Upper lobe of left lung (tissue), 4 donors: ENCODE results near the gene SPINDOC.

Experiments used
- CTCF ChIP-seq, 6 experiments: fragments of 450-650 bp in 4 of 6; fragments of 200-600 bp in 2 of 6; sonication (generic) in 2 of 6; IDR thresholded peaks; one replicate each; pipeline ENCODE4 v1.5.1; 2016 to 2019; ENCODE audit warnings: antibody characterized with exemption in 6 of 6
- POLR2AphosphoS5 ChIP-seq, 2 donors: sonication (generic); formaldehyde crosslinking; IDR thresholded peaks; one replicate each; pipeline ENCODE4 v1.5.1; 2017; ENCODE audit warnings: antibody characterized with exemption in 2 of 2

GRCh38 chr11:63873311-63873710 is 60.1 kb downstream of the SPINDOC start:
- TF ChIP-seq CTCF (IDR thresholded peaks at IDR 0.05) (no peak), POLR2AphosphoS5 (IDR thresholded peaks at IDR 0.05) (no peak)
